H1 (cell line): ENCODE results near the gene EFHD1. TPM values are rescaled to one million over a fixed set of nuclear protein-coding genes. Genes with fewer than 3 reads are reported as not detected.

Experiments
- CTCF ChIA-PET: fragments of 300-600 bp; sonication (Branson Sonifier 250); formaldehyde crosslinking; loops from one replicate; lab custom pipeline; 2021; ENCODE audit not compliant: partially characterized antibody; lab: Charles Lee
- POLR2A ChIA-PET: fragments of 300-600 bp; sonication (Branson Sonifier 250); formaldehyde crosslinking; loops from one replicate; lab custom pipeline; 2021; ENCODE audit warnings: inconsistent platforms; ENCODE audit not compliant: partially characterized antibody; lab: Charles Lee
- DNase-seq, 2 experiments: peaks; one replicate each; pipeline versions ENCODE4 v3.0.0 to v3.0.0-alpha.2; 2010 to 2022; ENCODE audit warnings: low spot score in 2 of 2, low read depth in 1 of 2, mixed read lengths in 1 of 2
- FAIRE-seq: peaks from 2 replicates; lab custom pipeline; 2011; peaks lifted over from hg19 to GRCh38; lab: Jason Lieb, UNC
- H2AFZ ChIP-seq: 2 replicates; pipeline ENCODE4 v1.8.1; 2012; ENCODE audit warnings: low read length, inconsistent platforms
- H2AK5ac ChIP-seq: 2 replicates; pipeline ENCODE4 v1.6.1; 2013; ENCODE audit warnings: low read depth, low read length
- H2BK120ac ChIP-seq: replicated peaks from 2 replicates; pipeline ENCODE3; 2013; ENCODE audit warnings: low read depth, low read length, inconsistent platforms
- H2BK12ac ChIP-seq: 2 replicates; pipeline ENCODE4 v1.6.1; 2013; ENCODE audit warnings: low read depth, low read length
- H2BK15ac ChIP-seq: 2 replicates; pipeline ENCODE4 v1.6.1; 2013; ENCODE audit warnings: low read length
- H2BK20ac ChIP-seq: 2 replicates; pipeline ENCODE4 v1.6.1; 2013; ENCODE audit warnings: low read length
- H2BK5ac ChIP-seq: 2 replicates; pipeline ENCODE4 v1.6.1; 2013; ENCODE audit warnings: low read depth, low read length
- H3K14ac ChIP-seq: 2 replicates; pipeline ENCODE4 v1.6.1; 2013; ENCODE audit warnings: inconsistent platforms; ENCODE audit not compliant: insufficient read length
- H3K18ac ChIP-seq: 2 replicates; pipeline ENCODE4 v1.6.1; 2013; ENCODE audit warnings: low read length; ENCODE audit errors: extremely low read depth
- H3K23ac ChIP-seq: 2 replicates; pipeline ENCODE4 v1.6.1; 2013; ENCODE audit warnings: inconsistent platforms; ENCODE audit not compliant: insufficient read length
- H3K23me2 ChIP-seq: 2 replicates; pipeline ENCODE4 v1.6.1; 2013; ENCODE audit warnings: low read depth, low read length
- H3K27ac ChIP-seq: 2 replicates; pipeline ENCODE4 v1.6.1; 2011; ENCODE audit warnings: low read depth, low read length, inconsistent platforms
- H3K27me3 ChIP-seq, 4 experiments: replicated peaks in 1 of 4; 1 replicate in 1 of 4; 2 replicates in 3 of 4; pipeline versions ENCODE4 v1.6.1 to v1.8.1; 2011 to 2013; ENCODE audit warnings: low read length in 3 of 4, mild to moderate bottlenecking in 3 of 4, inconsistent platforms in 2 of 4, mixed read lengths in 2 of 4, moderate library complexity in 1 of 4; ENCODE audit not compliant: control insufficient read depth in 3 of 4, insufficient read depth in 3 of 4; ENCODE audit errors: extremely low read depth in 1 of 4
- H3K36me3 ChIP-seq, 4 experiments: 2 replicates each; pipeline versions ENCODE4 v1.6.1 to v1.8.1; 2011 to 2013; ENCODE audit warnings: mild to moderate bottlenecking in 4 of 4, low read length in 3 of 4, moderate library complexity in 2 of 4, control low read depth in 1 of 4, inconsistent platforms in 1 of 4; ENCODE audit not compliant: insufficient read depth in 4 of 4, control insufficient read depth in 2 of 4
- H3K4ac ChIP-seq: replicated peaks from 2 replicates; pipeline ENCODE3; 2013; ENCODE audit warnings: low read length, low read depth, mixed read lengths, inconsistent platforms; ENCODE audit not compliant: insufficient read length
- H3K4me1 ChIP-seq, 4 experiments: replicated peaks in 1 of 4; 1 replicate in 1 of 4; 2 replicates in 3 of 4; pipeline versions ENCODE4 v1.6.1 to v1.8.1; 2011 to 2013; ENCODE audit warnings: low read length in 3 of 4, inconsistent platforms in 2 of 4, mixed read lengths in 1 of 4; ENCODE audit not compliant: insufficient read depth in 4 of 4, control insufficient read depth in 3 of 4
- H3K4me2 ChIP-seq, 2 experiments: 2 replicates each; pipeline versions ENCODE4 v1.6.1 to v1.8.1; 2011 to 2013; ENCODE audit warnings: low read depth in 2 of 2, low read length in 2 of 2, control low read depth in 1 of 2, inconsistent platforms in 1 of 2, mild to moderate bottlenecking in 1 of 2; ENCODE audit not compliant: insufficient read depth in 1 of 2
- H3K4me3 ChIP-seq, 4 experiments: fragments of 200-600, 300-600 bp in 1 of 4; sonication (generic), shearing (Covaris generic), sonication (Bioruptor Twin) in 1 of 4; 2 replicates each; pipeline versions ENCODE4 v1.5.1 to v1.8.1; 2011 to 2016; ENCODE audit warnings: low read length in 4 of 4, low read depth in 3 of 4, control low read depth in 2 of 4, inconsistent platforms in 2 of 4, mild to moderate bottlenecking in 2 of 4, mixed read lengths in 1 of 4, moderate library complexity in 1 of 4; ENCODE audit not compliant: insufficient read depth in 2 of 4; ENCODE audit errors: extremely low read depth in 1 of 4
- H3K56ac ChIP-seq: replicated peaks from 2 replicates; pipeline ENCODE3; 2013; ENCODE audit warnings: low read depth, mild to moderate bottlenecking, mixed read lengths, low read length, inconsistent platforms; ENCODE audit not compliant: insufficient read length
- H3K79me1 ChIP-seq: 2 replicates; pipeline ENCODE4 v1.6.1; 2013; ENCODE audit warnings: low read depth, low read length, control low read depth
- H3K79me2 ChIP-seq, 2 experiments: 2 replicates each; pipeline versions ENCODE4 v1.6.1 to v1.8.1; 2012 to 2013; ENCODE audit warnings: low read length in 2 of 2, mild to moderate bottlenecking in 2 of 2, inconsistent platforms in 1 of 2; ENCODE audit not compliant: insufficient read depth in 2 of 2, control insufficient read depth in 1 of 2
- H3K9ac ChIP-seq, 4 experiments: replicated peaks in 1 of 4; 1 replicate in 1 of 4; 2 replicates in 3 of 4; pipeline versions ENCODE4 v1.6.1 to v1.8.1; 2011 to 2013; ENCODE audit warnings: low read depth in 3 of 4, low read length in 3 of 4, control low read depth in 2 of 4, mild to moderate bottlenecking in 2 of 4, moderate library complexity in 2 of 4, inconsistent platforms in 1 of 4; ENCODE audit errors: extremely low read depth in 1 of 4
- H3K9me3 ChIP-seq, 2 experiments: 2 replicates each; pipeline versions ENCODE4 v1.6.1 to v1.8.1; 2012 to 2013; ENCODE audit warnings: mild to moderate bottlenecking in 2 of 2, moderate library complexity in 2 of 2, control low read depth in 1 of 2, inconsistent platforms in 1 of 2, low read depth in 1 of 2, low read length in 1 of 2, mixed read lengths in 1 of 2; ENCODE audit not compliant: insufficient read depth in 2 of 2
- H4K20me1 ChIP-seq, 2 experiments: replicated peaks in 1 of 2; 2 replicates each; pipeline versions ENCODE3 to v1.8.1; 2011 to 2013; ENCODE audit warnings: inconsistent platforms in 2 of 2, low read length in 2 of 2, mild to moderate bottlenecking in 1 of 2; ENCODE audit not compliant: insufficient read depth in 2 of 2, control insufficient read depth in 1 of 2
- H4K5ac ChIP-seq: 2 replicates; pipeline ENCODE4 v1.6.1; 2013; ENCODE audit warnings: low read length, low read depth, mixed read lengths, inconsistent platforms; ENCODE audit not compliant: insufficient read length
- H4K8ac ChIP-seq: 2 replicates; pipeline ENCODE4 v1.8.0; 2013; ENCODE audit warnings: mild to moderate bottlenecking, moderate library complexity, low read length, inconsistent platforms; ENCODE audit not compliant: insufficient read depth; ENCODE audit errors: extremely low read depth
- H4K91ac ChIP-seq: replicated peaks from 2 replicates; pipeline ENCODE3; 2013; ENCODE audit warnings: low read length, mixed read lengths, inconsistent platforms; ENCODE audit not compliant: insufficient read length
- CBX5 ChIP-seq: fragments of 300-800, 300-1000 bp; sonication (generic); IDR thresholded peaks from 2 replicates; pipeline ENCODE4 v1.7.1; 2016; ENCODE audit warnings: antibody characterized with exemption, low read length, low read depth
- EZH2 ChIP-seq: fragments of 200-600 bp; sonication (generic); IDR thresholded peaks from 2 replicates; pipeline ENCODE4 v1.7.1; 2012; ENCODE audit warnings: low read depth, mild to moderate bottlenecking, moderate library complexity, low read length, inconsistent platforms; ENCODE audit not compliant: severe bottlenecking
- NRF1 ChIP-seq: IDR thresholded peaks from 2 replicates; pipeline ENCODE4 v1.6.1; 2011; ENCODE audit warnings: mild to moderate bottlenecking, low read depth, low read length, improper control_type of control experiment
- SUZ12 ChIP-seq: fragments of 200-600 bp; sonication (generic); IDR thresholded peaks from 2 replicates; pipeline ENCODE4 v1.6.1; 2012; ENCODE audit warnings: mild to moderate bottlenecking, inconsistent platforms, low read length, moderate library complexity, mixed read lengths
- WGBS, 2 experiments: shearing (Covaris generic) in 1 of 2; methylation state at CpG; one replicate each; pipeline versions ENCODE4 v1.1.6 to v1.1.7; 2013 to 2015; ENCODE audit warnings: low lambda C conversion rate in 2 of 2, mixed read lengths in 2 of 2, inconsistent platforms in 1 of 2, low coverage in 1 of 2, missing lambda C conversion rate in 1 of 2; ENCODE audit not compliant: insufficient replicate concordance in 2 of 2, insufficient coverage in 1 of 2, insufficient read length in 1 of 2; ENCODE audit errors: extremely low coverage in 1 of 2, missing lambda C conversion rate in 1 of 2; 5-methylcytosine and 5-hydroxymethylcytosine counted together
- polyA plus RNA-seq, 7 experiments: library from polyadenylated mRNA; depleted of rRNA in 3 of 7; stranded (reverse) in 5 of 7; unstranded in 2 of 7; fragments of >200 nt in 5 of 7; fragments of 200-250 nt in 2 of 7; gene quantifications; 1 replicate in 5 of 7; 2 replicates in 1 of 7; 4 replicates in 1 of 7; pipeline versions ENCODE4 v1.2.1 to v1.2.3, GENCODE V29; 2011 to 2013; ENCODE audit warnings: missing spikeins in 2 of 7, mixed read lengths in 2 of 7
- total RNA-seq: library from RNA; stranded (reverse); fragmentation: NEBNext Ultra II Directional; extraction: Animal tissue kit (Norgen Biotek cat#: 25700); gene quantifications from 2 replicates; pipeline ENCODE4 v1.2.1, GENCODE V29; 2021
- TF ChIP-seq, protein P1 (sequence below): IDR thresholded peaks from 2 replicates; pipeline ENCODE4 v1.6.1; 2012; ENCODE audit warnings: inconsistent platforms

The EFHD1 gene
- total and polyA plus RNA-seq, 2 of the 8 experiments (the other 6 are each of a cell fraction or from before 2014, with no cell fraction given) = 3.4 to 4.5 TPM

DNA sequence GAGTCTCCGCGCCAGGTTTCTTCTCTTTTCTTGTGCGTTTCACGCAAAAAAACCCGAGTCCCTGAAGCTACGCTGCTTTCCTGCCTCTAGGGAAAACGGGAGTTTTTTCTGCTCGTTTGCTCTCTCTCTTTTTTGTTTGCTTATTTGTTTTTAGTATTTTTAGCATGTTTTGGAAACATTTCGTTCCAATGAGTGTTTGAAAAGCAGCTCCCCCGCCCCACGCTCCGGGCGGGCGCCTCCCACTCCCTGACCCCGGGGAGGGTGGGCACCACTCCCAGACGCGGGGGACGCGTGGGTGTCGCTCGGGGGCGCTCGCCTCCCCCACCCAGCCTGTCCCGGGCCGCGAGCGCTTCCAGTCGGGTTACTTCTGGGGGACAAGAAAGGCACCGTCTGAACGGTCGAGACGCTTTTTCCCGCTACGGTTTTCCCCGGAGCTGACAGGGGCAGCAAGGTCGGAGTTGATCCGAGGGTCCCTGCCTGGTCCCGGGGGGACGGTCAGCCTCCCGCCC, 446 bp upstream of the EFHD1 start:
- Histone ChIP-seq H2BK20ac (no peak overlapping the region), H2AK5ac (no peak overlapping the region), H2BK5ac (no peak overlapping the region), H3K18ac (peak overlapping the region; percentile 68), H3K9ac (no peak overlapping the region), H3K56ac (no peak overlapping the region), H3K23me2 (peaks cover 10% of the 10 kb centered on the region; the same call in 1 of the 2 replicates), H3K14ac (no peak overlapping the region), H4K8ac (peak overlapping the region; percentile 94), H3K4ac (no peak overlapping the region), H3K4me2 (peak overlapping the region; percentile 72 to 80), H3K36me3 (no peaks in the 10 kb centered on the region), H4K20me1 (peaks cover 0 to 1% of the 10 kb centered on the region in 2 experiments), H2AFZ (peak overlapping the region; percentile 84; the same call in 1 of the 2 replicates), H3K27ac (no peak overlapping the region), H3K9me3 (no peaks in the 10 kb centered on the region), H2BK120ac (no peak overlapping the region), H3K27me3 (peaks cover 21 to 53% (median 41%) of the 10 kb centered on the region in 4 experiments), H4K5ac (no peak overlapping the region), H3K4me1 (peaks cover 0 to 9% (median 1%) of the 10 kb centered on the region in 4 experiments; a peak in 4 of 7 replicates), H3K4me3 (peak overlapping the region; percentile 54 to 82 (median 58)), H2BK15ac (0 out of 2 replicates have a peak overlapping the region, but pooled peaks have one; percentile 46), H3K23ac (no peak overlapping the region), H3K79me1 (no peaks in the 10 kb centered on the region), H2BK12ac (no peak overlapping the region), H3K79me2 (no peaks in the 10 kb centered on the region), H4K91ac (no peak overlapping the region)
- 11% methylated on average over 27 of the region's 40 CpGs; no CpG with 5 or more reads in 1 of the 2 experiments for WGBS, 2 experiments
- ChIA-PET CTCF (interaction anchor here (0.7 to 2.9 kb wide), 9 partner anchors 8 to 194 kb away, joined by 3 to 9 read pairs (median 4); no protein-coding TSS in a partner anchor), POLR2A (interaction anchor here (0.8 to 2.4 kb wide), 7 partner anchors 8 to 82 kb away, joined by 3 to 7 read pairs (median 4); partner anchors contain the start of genes EIF4E2 and TIGD1)
- FAIRE-seq (no peak), DNase-seq (no peak)
- TF ChIP-seq CBX5 (no peak), NRF1 (no peak), EZH2 (peak; percentile 65), SUZ12 (peak; percentile 63; the same call in 1 of the 2 replicates)
- TF ChIP-seq, protein P1, sequence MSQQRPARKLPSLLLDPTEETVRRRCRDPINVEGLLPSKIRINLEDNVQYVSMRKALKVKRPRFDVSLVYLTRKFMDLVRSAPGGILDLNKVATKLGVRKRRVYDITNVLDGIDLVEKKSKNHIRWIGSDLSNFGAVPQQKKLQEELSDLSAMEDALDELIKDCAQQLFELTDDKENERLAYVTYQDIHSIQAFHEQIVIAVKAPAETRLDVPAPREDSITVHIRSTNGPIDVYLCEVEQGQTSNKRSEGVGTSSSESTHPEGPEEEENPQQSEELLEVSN = no peak
